ENCODE data around the gene PPP1R12A. TPM values are rescaled to one million over a fixed set of nuclear protein-coding genes. Genes with fewer than 3 reads are reported as not detected.

PPP1R12A gene
- total RNA-seq, 3 donors from 2014 or later = 64.8 to 137 (median 134) TPM

DNA sequence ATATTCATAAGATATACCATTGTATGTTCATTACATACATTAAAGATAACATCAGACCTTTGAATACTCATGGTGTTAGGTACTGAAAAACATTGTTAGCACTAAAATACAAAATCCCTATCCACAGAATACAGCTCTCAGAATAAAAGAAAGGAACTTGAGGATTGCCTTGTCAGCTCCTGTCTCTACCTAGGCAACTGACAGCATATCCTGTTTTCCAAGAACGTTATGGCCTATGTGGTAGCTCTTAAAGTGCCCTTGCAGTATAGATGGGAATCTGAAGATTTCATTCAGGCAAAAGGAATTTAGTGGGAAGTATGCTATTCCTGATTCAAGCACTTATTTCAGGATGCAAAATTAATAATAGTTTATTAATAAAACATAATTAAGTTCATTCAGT, 1.8 kb upstream of the PPP1R12A start:
- intact Hi-C loops (cut with DNase I; ENCODE audit: low total_unique reads) = no loop called here
- H3K4me3 ChIP-seq = peak overlapping the region in 1 of 3 donors; percentile 1
- TF ChIP-seq POLR2AphosphoS5 (IDR thresholded peaks at IDR 0.05) (no peak), POLR2A (IDR thresholded peaks at IDR 0.05) (no peak), CTCF (IDR thresholded peaks at IDR 0.05) (no peak)

GRCh38 chr12:79935624-79936345, 888 bp upstream of the PPP1R12A start:
- Histone ChIP-seq H3K4me3 (peak overlapping the region; percentile 82 to 96 (median 83)), H3K27ac (peak overlapping the region; percentile 97), H3K4me1 (no peaks in the 10 kb centered on the region), H3K9me3 (no peaks in the 10 kb centered on the region), H3K27me3 (no peaks in the 10 kb centered on the region), H3K36me3 (no peaks in the 10 kb centered on the region)
- intact Hi-C loops (cut with DNase I; ENCODE audit: low total_unique reads) = no loop called here
- DNase-seq (ENCODE audit: low spot score in 2 of 2) = no peak
- TF ChIP-seq CTCF (IDR thresholded peaks at IDR 0.05) = no peak
- no peak for TF ChIP-seq POLR2A (IDR thresholded peaks at IDR 0.05)
- no peak for TF ChIP-seq POLR2AphosphoS5 (IDR thresholded peaks at IDR 0.05)

More for the DNA sequence above, 1.8 kb upstream of the PPP1R12A start:
- Histone ChIP-seq H3K27me3 (no peaks in the 10 kb centered on the region), H3K9me3 (no peaks in the 10 kb centered on the region), H3K27ac (peak overlapping the region; percentile 97), H3K4me1 (no peaks in the 10 kb centered on the region), H3K36me3 (no peaks in the 10 kb centered on the region)
- DNase-seq (ENCODE audit: low spot score in 2 of 2) = no peak

- Histone ChIP-seq H3K27ac (peak overlapping the region; percentile 97), H3K4me1 (no peaks in the 10 kb centered on the region), H3K4me3 (peak overlapping the region; percentile 82 to 96 (median 83)), H3K36me3 (no peaks in the 10 kb centered on the region), H3K9me3 (no peaks in the 10 kb centered on the region), H3K27me3 (no peaks in the 10 kb centered on the region)
- no peak for TF ChIP-seq POLR2AphosphoS5 (IDR thresholded peaks at IDR 0.05)
- TF ChIP-seq POLR2A (IDR thresholded peaks at IDR 0.05) = no peak
- no peak for TF ChIP-seq CTCF (IDR thresholded peaks at IDR 0.05)
- peak; percentile 64 to 66 for DNase-seq (ENCODE audit: low spot score in 2 of 2)
- intact Hi-C loops (cut with DNase I; ENCODE audit: low total_unique reads) = no loop called here
Observed at GRCh38 chr12:79934281-79935020, 446 bp downstream of the PPP1R12A start.

GRCh38 chr12:79933532-79934264, 1.2 kb downstream of the PPP1R12A start:
- intact Hi-C loops (cut with DNase I; ENCODE audit: low total_unique reads) = no loop called here
- peak overlapping the region; percentile 82 to 96 (median 83) for H3K4me3 ChIP-seq
- H3K4me1 ChIP-seq = no peaks in the 10 kb centered on the region
- TF ChIP-seq CTCF (IDR thresholded peaks at IDR 0.05) (no peak), POLR2AphosphoS5 (IDR thresholded peaks at IDR 0.05) (no peak), POLR2A (IDR thresholded peaks at IDR 0.05) (no peak)
- no peaks in the 10 kb centered on the region for H3K36me3 ChIP-seq
- H3K27ac ChIP-seq = peak overlapping the region; percentile 97
- no peak for DNase-seq (ENCODE audit: low spot score in 2 of 2)
- H3K9me3 ChIP-seq = no peaks in the 10 kb centered on the region
- no peaks in the 10 kb centered on the region for H3K27me3 ChIP-seq

All from breast epithelium (tissue), 4 donors.